ENCODE measurements around the gene ADAMTSL1.

DNA sequence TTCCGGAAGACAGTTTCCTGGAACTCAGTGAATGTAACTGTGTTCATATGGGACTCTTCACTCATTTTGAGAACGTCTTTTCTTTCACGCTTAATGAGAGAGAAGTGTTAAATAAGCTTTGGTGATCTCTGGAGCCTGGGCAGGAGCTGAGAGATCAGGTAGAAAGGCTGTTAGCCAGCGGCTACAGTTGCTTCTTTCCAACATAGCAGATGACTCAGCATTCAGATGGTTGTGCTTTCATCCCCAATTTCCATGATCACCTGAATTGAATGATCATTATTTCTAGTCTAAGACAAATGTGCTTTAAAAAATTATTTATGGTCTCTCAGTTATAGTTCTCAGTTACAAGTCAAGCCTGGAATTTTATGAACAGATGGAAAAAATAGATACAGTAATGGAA, 234.5 kb downstream of the ADAMTSL1 start:
- TF ChIP-seq, protein P1, sequence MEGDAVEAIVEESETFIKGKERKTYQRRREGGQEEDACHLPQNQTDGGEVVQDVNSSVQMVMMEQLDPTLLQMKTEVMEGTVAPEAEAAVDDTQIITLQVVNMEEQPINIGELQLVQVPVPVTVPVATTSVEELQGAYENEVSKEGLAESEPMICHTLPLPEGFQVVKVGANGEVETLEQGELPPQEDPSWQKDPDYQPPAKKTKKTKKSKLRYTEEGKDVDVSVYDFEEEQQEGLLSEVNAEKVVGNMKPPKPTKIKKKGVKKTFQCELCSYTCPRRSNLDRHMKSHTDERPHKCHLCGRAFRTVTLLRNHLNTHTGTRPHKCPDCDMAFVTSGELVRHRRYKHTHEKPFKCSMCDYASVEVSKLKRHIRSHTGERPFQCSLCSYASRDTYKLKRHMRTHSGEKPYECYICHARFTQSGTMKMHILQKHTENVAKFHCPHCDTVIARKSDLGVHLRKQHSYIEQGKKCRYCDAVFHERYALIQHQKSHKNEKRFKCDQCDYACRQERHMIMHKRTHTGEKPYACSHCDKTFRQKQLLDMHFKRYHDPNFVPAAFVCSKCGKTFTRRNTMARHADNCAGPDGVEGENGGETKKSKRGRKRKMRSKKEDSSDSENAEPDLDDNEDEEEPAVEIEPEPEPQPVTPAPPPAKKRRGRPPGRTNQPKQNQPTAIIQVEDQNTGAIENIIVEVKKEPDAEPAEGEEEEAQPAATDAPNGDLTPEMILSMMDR (IDR thresholded peaks at IDR 0.05; ENCODE audit: insufficient read depth, low read length, poor library complexity, severe bottlenecking): no peak
- TF ChIP-seq EZH2phosphoT487 (conservative IDR thresholded peaks at IDR 0.05; ENCODE audit: low read length): no peak

All from SU-DHL-6 (cell line).